MM.1S (cell line): ENCODE data around the gene JCAD.

ENCODE experiments used
- CTCF ChIP-seq: fragments of 300-600 bp; sonication (generic); IDR thresholded peaks from 2 replicates; pipeline ENCODE4 v1.5.1; 2016; ENCODE audit warnings: antibody characterized with exemption, low read length, mixed read lengths
- EZH2 ChIP-seq: fragments of 300-600 bp; sonication (generic); optimal IDR thresholded peaks from 2 replicates; pipeline ENCODE3; 2017; ENCODE audit warnings: low read depth, mild to moderate bottlenecking, antibody characterized with exemption, low read length, mixed read lengths
- EZH2phosphoT487 ChIP-seq: fragments of 300-600 bp; sonication (generic); IDR thresholded peaks from 2 replicates; pipeline ENCODE4 v1.6.1; 2018; ENCODE audit warnings: antibody characterized with exemption, low read length

DNA sequence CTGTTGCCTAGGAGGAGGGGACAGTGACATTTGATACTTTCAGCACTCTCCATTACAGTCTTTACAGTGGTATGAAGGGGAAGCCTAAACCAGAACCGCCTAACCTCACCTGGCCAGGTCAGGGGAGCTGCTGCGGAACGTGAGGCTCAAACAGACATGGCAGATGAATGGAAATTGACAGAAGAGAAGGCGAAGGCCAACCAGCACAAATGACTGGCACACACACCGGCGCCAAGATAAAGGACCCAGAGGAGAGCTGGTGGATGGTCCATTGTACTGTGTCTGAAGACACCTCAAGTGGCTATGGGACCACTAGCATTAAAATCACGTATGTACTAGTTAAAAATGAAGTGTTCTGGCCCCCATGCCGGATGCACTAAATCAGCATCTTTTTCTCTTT is 53.0 kb downstream of the JCAD start:
- TF ChIP-seq EZH2 (no peak), CTCF (no peak), EZH2phosphoT487 (no peak)
